ENCODE data around the gene IFNG-AS1.
A peak's percentile ranks its signal among the peaks of the same experiment; 100 is the strongest.

The IFNG-AS1 gene

GRCh38 chr12:67989184-67989920 is at the start of gene IFNG-AS1:
TSS of gene IFNG-AS1 (plus strand) at chr12:67989447.
- TF ChIP-seq, protein P1, sequence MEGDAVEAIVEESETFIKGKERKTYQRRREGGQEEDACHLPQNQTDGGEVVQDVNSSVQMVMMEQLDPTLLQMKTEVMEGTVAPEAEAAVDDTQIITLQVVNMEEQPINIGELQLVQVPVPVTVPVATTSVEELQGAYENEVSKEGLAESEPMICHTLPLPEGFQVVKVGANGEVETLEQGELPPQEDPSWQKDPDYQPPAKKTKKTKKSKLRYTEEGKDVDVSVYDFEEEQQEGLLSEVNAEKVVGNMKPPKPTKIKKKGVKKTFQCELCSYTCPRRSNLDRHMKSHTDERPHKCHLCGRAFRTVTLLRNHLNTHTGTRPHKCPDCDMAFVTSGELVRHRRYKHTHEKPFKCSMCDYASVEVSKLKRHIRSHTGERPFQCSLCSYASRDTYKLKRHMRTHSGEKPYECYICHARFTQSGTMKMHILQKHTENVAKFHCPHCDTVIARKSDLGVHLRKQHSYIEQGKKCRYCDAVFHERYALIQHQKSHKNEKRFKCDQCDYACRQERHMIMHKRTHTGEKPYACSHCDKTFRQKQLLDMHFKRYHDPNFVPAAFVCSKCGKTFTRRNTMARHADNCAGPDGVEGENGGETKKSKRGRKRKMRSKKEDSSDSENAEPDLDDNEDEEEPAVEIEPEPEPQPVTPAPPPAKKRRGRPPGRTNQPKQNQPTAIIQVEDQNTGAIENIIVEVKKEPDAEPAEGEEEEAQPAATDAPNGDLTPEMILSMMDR (IDR thresholded peaks at IDR 0.05; ENCODE audit: low read depth, low read length, missing control alignments) = no peak
- no peak within 1 kb of the TSS for H3K4me3 ChIP-seq (ENCODE audit: low read depth, low read length)
- DNase-seq (ENCODE audit: low read depth) = no peak
- in situ Hi-C loops (cut with HindIII; ENCODE audit: low sequenced_read_pairs) = no loop called here

GRCh38 chr12:67939611-67940010 is 49.6 kb upstream of the IFNG-AS1 start:
- TF ChIP-seq, protein P1 (IDR thresholded peaks at IDR 0.05; ENCODE audit: low read depth, low read length, missing control alignments) = no peak
- in situ Hi-C loops (cut with HindIII; ENCODE audit: low sequenced_read_pairs) = no loop called here
- DNase-seq (ENCODE audit: low read depth) = no peak
- no peak overlapping the region for H3K4me3 ChIP-seq (ENCODE audit: low read depth, low read length)

- TF ChIP-seq, protein P1 (IDR thresholded peaks at IDR 0.05; ENCODE audit: low read depth, low read length, missing control alignments) = no peak
- H3K4me3 ChIP-seq (ENCODE audit: low read depth, low read length) = no peak overlapping the region
- in situ Hi-C loops (cut with HindIII; ENCODE audit: low sequenced_read_pairs) = no loop called here
- no peak for DNase-seq (ENCODE audit: low read depth)
These were observed 48.4 kb upstream of the IFNG-AS1 start for GRCh38 chr12:67940780-67941243.

DNA sequence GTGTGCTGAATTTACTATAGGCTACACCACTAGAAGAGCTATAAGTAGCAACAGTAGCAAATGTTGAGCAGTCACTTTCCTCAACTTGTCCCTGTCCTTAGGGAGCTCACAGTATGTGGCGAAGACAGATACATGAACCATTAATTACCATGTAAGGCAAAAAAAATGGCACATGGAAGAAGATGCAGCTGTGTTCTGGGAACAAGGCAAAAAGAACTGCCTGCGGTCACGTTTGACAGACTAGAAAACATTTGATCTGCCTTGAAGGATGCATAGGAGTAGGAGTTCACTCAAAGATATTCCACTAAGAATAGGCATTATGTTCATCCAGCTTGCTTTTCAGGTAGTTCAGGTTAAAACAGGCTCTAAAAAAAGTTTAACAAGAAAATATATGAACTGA is 46.5 kb upstream of the IFNG-AS1 start:
- in situ Hi-C loops (cut with HindIII; ENCODE audit: low sequenced_read_pairs) = no loop called here
- H3K4me3 ChIP-seq (ENCODE audit: low read depth, low read length) = no peak overlapping the region
- DNase-seq (ENCODE audit: low read depth) = no peak
- TF ChIP-seq, protein P1 (IDR thresholded peaks at IDR 0.05; ENCODE audit: low read depth, low read length, missing control alignments) = no peak

DNA sequence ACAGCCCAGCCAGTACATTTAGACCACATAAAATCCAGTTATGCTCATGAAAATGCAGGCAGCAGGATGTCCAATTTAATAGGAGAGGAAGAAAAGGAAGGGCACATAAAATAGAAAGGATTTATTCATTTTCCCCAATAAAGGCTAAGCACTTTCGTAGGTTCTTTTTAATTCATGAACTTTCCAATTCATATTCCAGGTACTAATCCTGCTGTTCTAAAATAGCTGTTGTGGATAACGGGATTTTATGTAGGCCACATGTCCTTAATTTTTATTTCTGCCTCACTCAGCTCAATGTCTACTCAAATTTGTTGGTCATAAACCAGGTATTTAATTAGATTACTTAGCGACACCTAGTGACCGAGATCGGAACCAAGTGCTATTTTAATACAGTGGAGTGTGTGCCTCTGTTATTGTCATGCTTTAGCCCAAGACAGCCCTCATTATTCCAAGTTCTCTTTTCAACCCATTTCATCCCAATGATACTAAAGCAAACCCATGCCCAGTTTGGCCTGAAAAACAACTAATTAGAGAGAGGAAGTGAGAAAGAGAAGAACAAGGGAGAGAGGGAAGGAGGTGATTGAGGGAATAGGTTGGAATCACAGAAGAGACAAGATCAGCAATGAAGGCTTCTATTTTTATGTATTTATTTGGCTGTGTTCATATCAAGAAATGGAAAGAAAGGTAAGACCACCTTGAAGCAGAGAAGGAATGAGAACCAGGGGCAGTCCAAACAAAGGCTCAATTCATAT is 45.9 kb upstream of the IFNG-AS1 start:
- H3K4me3 ChIP-seq (ENCODE audit: low read depth, low read length) = no peak overlapping the region
- in situ Hi-C loops (cut with HindIII; ENCODE audit: low sequenced_read_pairs) = no loop called here
- DNase-seq (ENCODE audit: low read depth) = peak; percentile 75
- TF ChIP-seq, protein P1 (IDR thresholded peaks at IDR 0.05; ENCODE audit: low read depth, low read length, missing control alignments) = peak; percentile 61

GRCh38 chr12:67944093-67944492 is 45.2 kb upstream of the IFNG-AS1 start:
- in situ Hi-C loops (cut with HindIII; ENCODE audit: low sequenced_read_pairs) = no loop called here
- TF ChIP-seq, protein P1 (IDR thresholded peaks at IDR 0.05; ENCODE audit: low read depth, low read length, missing control alignments) = no peak

More at GRCh38 chr12:67944093-67944492, 45.2 kb upstream of the IFNG-AS1 start:
- no peak overlapping the region for H3K4me3 ChIP-seq (ENCODE audit: low read depth, low read length)
- no peak for DNase-seq (ENCODE audit: low read depth)
